HG03064 (cell line): ENCODE measurements around the gene KRTAP3-1.
"Not testable (repeated sequence)": the region's sequence is repeated elsewhere in the genome, so short reads cannot be mapped to it uniquely, and the experiment has no call there.

Experiments used
- ATAC-seq: cut with Tn5 transposase; IDR thresholded peaks from one replicate; pipeline ENCODE4 v1.9.1; 2021; ENCODE audit warnings: low read depth; ENCODE audit not compliant: unreplicated experiment

KRTAP3-1 gene

DNA sequence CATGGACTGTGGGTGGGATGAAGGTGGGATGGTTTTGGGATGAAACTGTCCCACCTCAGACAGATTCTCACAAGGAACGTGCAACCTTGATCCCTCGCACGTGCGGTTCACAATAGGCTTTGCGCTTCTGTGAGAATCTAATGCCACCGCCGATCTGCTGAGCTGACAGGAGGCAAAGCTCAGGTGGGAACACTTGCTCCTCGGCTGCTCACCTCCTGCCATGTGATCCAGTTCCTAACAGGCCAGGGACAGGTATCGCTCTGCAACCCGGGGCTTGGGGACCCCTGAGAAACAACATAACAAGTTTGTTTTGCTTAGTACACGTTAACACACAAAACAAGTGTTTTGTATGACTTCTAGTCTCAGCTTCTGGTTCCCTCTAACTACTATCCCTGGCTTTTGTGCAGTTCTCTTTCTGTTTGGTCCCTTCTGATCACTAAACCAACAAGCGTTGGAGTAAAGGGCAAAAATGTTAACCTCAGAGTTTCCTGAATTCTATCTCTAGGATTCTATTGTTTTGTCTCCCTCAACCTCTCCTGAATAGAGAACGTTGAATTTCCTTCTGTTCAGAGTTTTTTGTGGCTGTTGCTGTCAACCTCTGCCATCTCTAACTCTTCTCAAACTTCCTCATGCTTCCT, 7.8 kb upstream of the KRTAP3-1 start:
- ATAC-seq: no peak

GRCh38 chr17:41015454-41015853, 6.5 kb upstream of the KRTAP3-1 start:
- ATAC-seq: no peak

DNA sequence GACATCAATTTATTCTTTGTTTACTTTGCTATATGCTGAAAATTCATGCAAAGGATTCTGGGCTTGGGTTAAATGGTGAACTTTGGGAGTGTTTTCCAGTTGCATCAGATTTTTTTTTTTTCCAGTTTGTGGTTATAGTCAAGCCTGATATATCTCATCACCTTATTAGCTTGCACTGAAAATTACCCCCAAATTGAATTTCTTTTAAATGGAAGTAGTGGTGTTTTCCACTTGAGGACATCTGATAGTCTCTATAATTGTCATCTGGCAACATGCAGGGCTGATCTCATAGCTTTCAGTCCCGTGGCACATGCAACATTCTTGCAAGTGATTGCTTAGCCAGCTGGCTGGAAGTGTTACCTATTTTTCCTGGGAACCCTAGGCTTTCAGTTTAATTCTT, 4.7 kb upstream of the KRTAP3-1 start:
- no peak for ATAC-seq

DNA sequence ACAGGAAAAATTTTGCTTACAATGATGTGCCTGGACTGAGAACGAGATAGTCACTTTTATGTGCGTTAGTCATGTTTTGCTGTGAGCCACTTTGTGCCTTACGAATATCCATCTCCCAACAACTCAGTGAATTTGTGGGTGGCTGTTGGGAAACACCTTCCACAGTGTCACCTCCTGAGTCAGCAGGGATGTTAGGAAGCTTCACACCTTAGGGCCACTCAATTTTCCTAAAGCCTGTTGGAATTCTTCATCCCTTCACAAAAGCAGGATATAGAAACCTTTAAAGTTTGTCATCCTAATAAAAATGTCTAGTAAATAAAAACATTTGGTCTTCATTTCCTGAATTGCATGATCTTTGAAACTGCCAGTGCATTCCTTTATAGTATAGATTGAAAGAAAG, 4.3 kb upstream of the KRTAP3-1 start:
- no peak for ATAC-seq

- ATAC-seq: no peak
Observed at GRCh38 chr17:41012326-41013120, 3.6 kb upstream of the KRTAP3-1 start.

DNA sequence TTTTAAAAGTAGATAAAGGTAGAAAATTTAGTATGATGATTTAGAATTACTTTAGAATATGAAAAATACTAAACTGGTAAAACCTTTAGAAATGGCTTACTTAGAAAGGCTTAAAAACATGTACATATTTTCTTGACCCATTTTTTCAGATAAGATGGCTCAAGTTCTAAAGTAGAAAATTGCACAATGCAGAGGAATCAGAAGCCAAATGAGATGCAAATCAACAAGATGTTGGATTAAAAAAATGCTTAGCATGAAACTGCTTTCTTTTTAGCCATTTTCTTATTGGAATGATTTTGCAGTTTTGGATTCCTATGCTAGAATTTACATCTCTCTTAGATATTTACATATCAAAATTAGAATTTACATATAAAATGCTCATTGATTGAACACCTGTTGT, 1.5 kb upstream of the KRTAP3-1 start:
- no peak for ATAC-seq

DNA sequence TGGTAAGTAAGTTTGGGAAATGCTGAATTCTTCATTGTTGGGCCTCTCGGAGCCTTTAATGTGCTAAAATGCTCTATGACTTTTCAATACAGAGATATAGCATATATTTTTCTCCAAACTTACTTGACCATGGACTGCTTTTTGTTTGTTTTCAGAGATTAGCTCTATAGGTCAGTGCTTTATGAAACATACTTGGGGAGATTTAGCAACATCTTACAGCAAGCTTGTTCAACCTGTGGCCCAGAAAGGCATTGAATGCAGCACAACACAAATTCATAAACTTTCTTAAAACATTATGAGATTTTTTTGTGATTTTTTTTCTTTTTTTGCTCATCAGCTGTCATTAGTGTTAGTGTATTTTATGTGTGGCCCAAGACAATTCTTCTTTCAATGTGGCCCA, 1.0 kb upstream of the KRTAP3-1 start:
- ATAC-seq: no peak

- no peak for ATAC-seq
Observed at GRCh38 chr17:41009301-41009760, 403 bp upstream of the KRTAP3-1 start.

- ATAC-seq: no peak
Observed at GRCh38 chr17:41004397-41004796, 4.5 kb downstream of the KRTAP3-1 start.

DNA sequence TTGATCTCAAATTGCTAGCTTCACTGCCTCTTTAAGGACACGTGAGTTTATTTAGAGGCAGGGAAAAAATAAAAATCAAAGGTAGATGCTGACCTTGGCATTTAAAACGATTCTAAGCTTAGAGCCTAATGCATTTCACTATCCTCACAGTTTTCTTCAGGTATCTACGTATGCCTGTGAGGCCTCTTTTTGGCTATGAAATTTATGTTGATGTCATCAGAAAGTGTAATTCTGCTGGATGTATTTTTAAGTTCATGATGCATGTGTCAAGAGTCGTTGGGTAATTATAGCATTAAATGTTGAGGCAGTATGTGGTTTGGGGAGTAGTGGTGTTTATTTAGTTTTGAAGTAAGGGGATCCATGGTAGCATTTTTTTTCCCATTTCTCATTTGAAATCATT, 5.0 kb downstream of the KRTAP3-1 start:
- no peak for ATAC-seq

- ATAC-seq: no peak
Observed at GRCh38 chr17:41002814-41003213, 6.1 kb downstream of the KRTAP3-1 start.

GRCh38 chr17:41001795-41002194, 7.1 kb downstream of the KRTAP3-1 start:
- no peak for ATAC-seq

DNA sequence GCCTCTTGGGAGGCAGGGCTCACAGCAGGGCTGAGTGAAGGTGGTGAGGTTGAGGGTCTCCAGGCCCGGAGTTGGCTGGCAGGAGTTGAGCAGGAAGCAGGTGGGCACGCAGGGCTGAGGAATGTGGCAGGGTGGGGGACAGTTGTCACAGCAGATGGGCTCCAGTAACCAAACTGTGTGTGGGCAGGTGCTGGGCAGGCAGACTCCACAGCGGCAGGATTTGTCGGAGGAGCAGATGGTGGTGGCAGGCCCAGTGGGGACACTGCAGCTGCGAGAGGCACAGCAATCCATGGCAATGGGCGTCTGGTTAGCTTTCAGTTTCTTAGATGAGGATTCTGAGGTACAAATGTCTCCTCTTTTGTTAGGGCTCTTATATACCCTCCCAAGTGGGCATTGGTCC, 9.4 kb downstream of the KRTAP3-1 start, which contains the start of gene KRTAP3-2:
Gene KRTAP3-2, minus strand, starts transcription at position 344 of the 400 bp plus-strand sequence. Its CDS starts 53 bp downstream, at position 291.
- ATAC-seq: not testable (repeated sequence)

DNA sequence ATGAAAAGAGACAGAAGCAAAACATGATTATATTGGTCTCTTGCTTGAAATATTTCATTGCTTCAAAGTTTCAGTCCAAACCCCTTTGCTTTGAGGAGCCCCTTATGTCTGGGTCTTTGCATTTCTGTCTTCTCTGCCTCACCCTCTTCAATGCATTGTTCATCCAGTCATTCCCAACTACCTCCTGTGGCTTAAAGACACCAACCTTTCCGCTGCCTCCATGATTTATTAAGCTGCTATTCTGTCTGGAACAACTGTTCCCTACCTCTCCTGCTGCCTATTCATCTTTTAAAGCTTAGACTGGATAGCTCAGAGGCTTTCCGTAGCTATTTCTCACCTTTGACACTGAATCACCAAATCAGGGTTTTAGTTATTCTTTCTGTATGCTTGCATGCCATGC, 11.6 kb downstream of the KRTAP3-1 start:
- no peak for ATAC-seq

DNA sequence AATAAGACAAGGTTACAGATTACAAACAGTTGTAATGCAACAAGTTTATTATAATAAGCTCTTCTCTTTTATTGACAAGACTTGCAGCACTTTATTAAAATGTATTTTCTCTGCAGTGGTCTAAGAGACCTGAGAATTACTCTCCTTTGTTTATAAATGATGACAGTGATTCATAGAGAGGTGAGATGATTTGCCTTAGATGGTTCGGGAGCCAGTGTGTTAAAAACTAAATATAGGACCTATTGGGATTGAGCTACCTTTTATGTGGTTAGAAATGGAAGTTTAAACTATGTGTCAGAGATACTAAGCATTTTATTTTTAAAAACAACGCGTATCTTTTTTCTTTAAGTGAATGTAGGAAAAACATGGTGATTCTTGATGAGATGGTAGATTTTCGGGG, 12.1 kb downstream of the KRTAP3-1 start:
- no peak for ATAC-seq

- no peak for ATAC-seq
Observed at GRCh38 chr17:40995116-40995515, 13.8 kb downstream of the KRTAP3-1 start.

DNA sequence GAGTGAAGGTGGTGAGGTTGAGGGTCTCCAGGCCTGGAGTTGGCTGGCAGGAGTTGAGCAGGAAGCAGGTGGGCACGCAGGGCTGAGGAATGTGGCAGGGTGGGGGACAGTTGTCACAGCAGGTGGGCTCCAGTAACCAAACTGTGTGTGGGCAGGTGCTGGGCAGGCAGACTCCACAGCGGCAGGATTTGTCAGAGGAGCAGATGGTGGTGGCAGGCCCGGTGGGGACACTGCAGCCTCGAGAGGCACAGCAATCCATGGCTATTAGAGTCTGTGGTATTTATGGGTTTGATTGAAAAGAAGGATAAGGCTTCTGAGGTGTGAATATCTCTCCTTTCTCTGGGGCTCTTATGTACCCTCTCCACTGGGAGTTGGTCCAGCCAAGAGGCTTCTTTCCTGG, 15.1 kb downstream of the KRTAP3-1 start, which contains the start of gene KRTAP3-3:
Gene KRTAP3-3, minus strand, starts transcription at position 326 of the 400 bp plus-strand sequence. Its CDS starts 67 bp downstream, at position 259.
- no peak for ATAC-seq

DNA sequence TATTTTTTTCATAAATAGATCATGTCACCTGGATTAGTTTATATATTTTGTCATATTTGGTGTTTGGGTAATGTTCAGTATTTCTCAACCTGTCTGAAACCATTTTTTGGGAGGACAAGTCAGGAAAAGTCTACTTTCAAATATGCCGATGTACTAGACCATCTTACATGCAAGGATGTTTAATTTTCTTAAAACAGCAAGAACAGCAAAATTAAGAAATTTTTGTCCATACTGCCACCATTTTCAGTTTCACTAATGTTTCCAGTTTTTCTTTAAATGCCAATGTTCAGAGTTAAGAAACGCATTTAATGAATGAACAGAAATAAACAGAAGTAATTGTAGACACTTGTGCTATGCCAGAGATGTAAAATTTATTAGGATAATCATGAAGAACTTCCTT, 15.8 kb downstream of the KRTAP3-1 start:
- ATAC-seq: no peak

DNA sequence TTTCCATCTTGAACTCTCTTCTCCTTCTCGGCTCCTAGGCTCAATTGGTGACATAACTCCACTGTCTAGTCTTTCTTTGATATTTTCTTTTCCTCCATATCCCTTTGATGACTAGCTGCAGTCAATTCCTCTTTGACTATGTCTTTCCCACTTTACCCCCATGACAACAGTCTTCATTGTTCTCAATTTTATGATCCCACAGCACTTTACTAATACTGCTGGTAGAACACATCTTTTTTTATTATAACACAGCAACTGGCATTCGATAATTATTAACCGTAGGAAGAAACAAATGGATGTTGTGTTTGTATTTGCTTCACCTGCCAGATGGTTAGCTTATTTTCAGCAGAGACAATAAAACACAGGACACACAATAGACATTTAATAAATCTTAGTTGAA, 16.3 kb downstream of the KRTAP3-1 start:
- no peak for ATAC-seq

- ATAC-seq: no peak
Observed at GRCh38 chr17:40986920-40987319, 22.0 kb downstream of the KRTAP3-1 start.

DNA sequence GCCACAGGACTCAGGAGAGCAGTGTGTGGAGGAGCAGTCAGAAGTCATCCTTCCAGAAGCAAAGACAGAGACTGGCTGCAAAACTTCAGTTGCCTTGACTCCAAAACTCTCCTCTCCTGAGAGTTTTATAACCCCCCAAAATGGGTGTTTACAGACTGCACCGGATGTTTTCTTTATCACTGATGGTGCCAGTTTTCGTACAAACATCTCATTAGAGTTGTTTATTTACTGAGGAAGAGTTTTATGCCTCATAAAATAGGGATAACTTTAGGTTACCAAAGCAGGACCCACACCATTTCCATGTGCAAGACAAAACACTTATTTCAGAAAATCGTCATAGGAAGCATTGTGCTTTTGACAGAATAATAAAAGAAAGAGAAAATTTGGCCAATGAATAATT, 24.7 kb downstream of the KRTAP3-1 start, which contains the start of gene KRT40:
Gene KRT40, minus strand, starts transcription at position 101 of the 400 bp plus-strand sequence. Its CDS starts 53 bp downstream, at position 48.
- no peak for ATAC-seq

GRCh38 chr17:40981115-40981514, 27.8 kb downstream of the KRTAP3-1 start:
- no peak for ATAC-seq
